A204.1 (cell line): ENCODE measurements around the gene AHRR.

ENCODE experiments used
- FAIRE-seq: peaks from 2 replicates; lab custom pipeline; 2012; peaks lifted over from hg19 to GRCh38; lab: Jason Lieb, UNC

AHRR gene

DNA sequence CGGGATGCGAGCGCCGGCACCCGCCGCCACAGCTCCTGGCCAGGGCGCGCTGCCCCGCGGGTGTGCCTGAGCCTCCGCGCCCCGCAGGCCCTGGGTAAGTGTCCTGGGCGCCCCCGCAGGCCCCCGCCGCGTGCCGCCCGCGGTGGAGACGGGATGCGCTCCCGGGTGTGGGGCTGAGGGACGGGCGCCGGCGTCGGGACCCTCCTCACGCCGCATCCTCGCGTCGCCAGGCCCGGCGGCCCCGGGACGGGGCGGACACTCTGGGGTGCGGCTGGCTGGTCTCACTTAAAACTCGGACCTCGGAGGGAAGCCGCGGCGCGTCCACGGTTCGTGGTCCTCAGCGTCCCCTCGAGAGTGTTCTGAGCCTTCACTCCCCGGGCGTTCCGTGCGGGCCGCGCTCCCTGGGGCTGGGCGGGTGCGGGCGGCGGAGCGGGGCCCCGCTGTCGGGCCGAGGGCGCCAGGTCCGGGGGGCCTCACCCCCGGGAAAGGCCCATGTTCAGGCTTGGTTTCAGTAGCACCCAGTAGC, 275 bp downstream of the AHRR start:
- FAIRE-seq, result no peak

DNA sequence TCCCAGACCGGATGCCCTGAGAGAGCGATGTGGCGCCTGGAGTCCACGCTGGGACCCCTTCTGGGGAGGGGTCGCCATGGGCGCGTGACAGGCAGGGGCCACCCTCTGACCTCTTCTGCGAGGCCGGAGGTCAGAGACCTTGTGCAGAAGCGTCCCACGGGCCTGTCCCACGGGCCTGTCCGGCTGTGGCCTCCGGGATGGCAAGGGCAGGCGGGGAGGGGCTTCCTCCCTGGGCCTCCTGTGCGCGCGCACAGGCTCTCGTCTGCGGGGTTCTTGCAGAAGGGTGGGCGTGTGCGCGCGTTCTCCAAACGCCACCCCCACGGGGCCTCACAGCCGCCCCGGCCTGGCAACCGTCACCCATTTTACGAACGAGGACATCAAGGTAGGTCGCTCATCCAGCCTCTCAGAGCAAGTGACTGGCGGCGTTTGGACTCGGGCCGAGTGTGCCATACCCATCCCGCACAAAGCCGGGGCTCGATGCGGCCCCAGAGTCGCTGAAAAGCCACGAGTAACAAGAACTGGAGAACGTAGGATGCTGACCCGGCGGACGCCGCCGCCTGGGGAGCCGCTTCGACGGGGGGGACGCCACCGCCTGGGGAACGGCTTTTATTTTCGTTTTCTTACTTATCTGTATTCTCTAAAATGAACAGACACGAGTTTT, 897 bp downstream of the AHRR start:
- FAIRE-seq, result no peak

DNA sequence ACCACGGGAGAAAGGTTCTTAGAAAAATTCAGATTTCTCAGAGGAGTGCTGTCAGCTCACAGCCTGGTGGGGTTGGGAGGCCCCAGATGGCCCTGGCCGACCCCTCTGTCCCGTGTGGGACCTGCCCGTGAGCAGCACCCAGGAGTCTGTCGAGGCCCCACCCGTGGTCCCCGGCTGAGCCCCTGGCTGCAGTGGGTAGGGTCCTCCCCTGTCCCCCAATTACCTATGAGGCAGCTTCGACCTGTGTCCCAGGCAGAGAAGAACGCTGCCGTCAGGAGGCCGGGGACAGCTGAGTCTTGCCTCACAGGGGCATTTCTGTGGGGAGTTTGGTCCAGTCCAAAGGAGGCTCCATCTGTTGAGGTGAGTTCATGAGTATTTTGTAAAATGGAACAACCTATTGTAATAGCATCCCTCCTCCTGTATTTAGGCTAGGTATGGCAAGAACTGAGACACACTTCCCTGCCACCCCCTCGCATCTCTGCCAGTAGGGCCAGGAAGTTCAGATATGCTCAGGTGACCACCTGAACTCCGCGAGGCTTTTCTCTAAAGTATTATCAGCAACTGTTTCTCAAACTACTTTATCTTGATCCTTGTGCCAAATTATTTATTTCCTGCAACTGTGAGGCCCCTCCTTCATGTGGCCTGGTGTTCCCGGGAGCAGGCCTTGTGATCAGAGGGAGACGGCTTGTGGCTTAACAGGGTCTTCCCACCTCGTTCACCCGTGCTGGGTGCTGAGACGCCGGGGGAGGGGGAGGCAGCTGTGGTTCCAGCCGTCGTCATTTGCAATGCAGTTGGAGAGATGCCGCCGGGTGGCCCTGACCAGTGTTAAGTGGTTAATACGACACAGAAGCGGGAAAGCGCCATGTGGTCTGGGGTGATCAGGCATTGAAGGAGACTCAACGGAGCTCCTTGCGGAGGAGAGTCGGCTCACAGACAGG, 1.7 kb downstream of the AHRR start:
- FAIRE-seq, result no peak

DNA sequence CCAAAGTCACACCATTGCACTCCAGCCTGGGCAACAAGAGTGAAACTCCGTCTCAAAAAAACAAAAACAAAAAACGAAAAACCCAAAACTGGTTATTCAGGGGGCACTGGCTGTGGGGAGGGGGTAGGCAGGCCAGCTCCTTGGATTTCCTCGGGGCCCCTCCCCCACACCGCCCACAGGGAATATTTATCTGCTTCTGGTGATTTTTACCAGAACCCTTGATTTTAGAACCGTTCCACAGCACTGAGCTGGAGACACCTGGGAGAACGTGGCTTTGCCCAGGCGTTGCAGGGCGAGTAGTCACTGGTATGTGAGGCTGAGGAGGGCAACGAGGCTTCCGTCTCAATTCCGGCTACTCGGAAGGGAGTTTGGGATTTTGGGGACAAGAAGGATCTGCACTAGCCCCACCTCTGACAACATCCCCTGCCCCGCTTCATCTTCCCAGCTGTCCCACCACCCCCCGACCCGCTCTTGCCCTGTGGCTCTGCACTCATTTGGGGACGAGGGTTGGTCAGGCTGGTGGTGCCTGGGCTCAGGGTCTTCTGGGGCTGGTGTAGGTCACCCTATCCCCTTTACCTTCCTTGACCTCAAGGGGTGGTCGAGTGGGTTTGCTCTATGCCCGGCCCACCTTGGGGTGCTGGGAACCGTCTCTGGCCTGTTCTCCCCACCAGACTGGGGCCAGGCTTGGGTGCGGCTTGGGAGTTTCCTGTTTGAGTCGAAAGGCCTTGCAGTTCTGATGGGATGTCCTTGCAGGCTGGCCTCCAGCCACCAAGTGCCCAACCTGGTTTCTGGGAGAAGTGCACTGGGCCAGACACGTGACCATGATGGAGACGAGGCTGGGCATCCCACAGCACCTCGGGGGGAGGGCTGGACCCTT, 3.5 kb downstream of the AHRR start:
- FAIRE-seq, result no peak

DNA sequence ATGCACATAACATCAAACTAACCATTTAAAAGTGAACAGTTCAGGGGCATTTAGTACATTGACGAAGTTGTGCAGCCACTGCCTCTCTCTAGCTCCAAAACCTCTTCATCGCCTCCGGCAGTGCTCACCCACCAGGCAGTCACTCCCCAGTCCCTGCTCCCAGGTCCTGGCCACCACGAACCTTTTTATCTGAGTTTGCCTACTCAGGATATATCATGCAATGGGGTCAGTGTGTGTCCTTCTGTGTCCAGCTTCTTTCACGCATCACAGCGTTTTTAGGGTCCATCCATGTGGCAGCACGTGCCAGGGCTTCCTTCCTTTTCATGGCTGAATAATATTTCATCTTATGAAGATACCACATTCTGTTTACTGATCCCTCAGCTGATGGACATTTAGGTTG, 4.6 kb downstream of the AHRR start:
- FAIRE-seq, result no peak

DNA sequence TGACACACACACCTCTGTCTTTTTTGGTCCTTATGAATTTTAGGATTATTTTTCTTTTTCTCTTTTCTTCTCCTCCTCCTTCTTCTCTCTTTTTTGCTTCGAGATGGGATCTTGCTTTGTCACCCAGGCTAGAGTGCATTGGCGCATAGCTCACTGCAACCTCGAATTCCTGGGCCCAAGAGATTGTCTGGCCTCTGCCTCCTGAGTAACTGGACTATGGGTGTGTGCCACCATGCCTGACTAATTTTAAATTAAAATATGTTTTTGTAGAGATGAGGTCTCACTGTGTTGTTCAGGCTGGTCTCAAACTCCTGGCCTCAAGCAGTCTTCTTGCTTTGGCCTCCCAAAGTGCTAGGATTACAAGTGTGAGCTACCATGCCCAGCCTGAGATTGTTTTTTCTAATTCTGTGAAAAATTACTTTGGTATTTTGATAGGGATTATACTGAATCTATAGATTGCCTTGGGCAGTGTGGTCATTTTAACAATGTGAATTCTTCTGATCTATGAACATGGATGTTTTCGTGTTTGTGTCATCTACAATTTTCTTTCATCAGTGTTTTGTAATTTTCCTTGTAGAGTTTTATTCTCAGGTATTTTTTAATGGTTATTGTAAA, 7.7 kb downstream of the AHRR start:
- no peak for FAIRE-seq

DNA sequence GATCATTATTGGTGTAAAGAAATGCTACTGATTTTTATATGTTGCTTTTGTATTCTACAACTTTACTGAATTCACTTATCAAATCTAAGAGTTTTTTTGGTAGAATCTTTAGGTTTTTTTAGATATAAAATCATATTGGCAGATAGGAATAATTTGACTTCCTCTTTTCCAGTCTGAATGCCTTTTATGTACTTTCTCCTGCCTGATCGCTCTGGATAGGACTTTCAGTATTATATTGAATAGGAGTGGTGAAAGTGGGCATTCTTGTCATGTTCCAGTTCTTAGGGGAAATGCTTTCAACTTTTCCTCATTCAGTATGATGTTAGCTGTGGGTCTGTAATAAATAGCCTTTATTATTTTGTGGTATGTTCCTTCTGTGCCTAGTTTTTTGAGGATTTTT, 8.3 kb downstream of the AHRR start:
- FAIRE-seq, result no peak

DNA sequence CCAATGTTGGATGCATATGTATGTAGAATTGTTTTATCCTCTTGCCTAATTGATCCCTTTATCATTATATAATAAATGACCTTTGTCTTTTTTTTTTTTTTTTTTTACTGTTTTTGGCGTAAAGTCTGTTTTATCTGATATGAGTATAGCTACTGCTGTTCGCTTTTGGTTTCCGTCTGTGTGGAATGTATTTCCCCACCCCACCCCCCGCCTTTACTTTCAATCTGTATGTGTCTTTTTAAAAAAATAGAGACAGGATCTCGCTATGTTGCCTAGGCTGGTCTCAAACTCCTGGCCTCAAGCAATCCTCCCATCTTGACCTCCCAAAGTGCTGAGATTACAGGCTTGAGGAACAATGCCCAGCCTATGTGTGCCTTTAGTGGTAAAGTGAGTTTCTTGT, 11.3 kb downstream of the AHRR start:
- no peak for FAIRE-seq

DNA sequence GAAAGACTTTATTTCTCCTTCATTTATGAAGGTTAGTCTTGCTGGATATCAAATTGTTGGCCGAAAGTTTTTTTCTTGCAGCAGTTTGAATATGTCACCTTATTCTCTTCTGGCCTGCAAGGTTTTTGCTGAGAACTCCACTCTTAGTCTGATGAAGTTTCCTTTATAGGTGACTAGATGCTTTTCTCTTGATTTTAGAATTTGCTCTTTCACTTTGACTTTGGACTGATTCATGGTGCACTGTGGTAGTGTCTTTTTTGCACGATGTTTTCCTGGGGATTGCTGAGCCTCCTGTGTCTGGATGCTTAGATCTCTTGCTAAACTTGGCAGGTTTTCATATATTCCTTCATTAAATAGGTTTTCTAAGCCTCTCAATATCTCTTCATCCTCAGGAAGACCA, 12.4 kb downstream of the AHRR start:
- FAIRE-seq, result no peak

DNA sequence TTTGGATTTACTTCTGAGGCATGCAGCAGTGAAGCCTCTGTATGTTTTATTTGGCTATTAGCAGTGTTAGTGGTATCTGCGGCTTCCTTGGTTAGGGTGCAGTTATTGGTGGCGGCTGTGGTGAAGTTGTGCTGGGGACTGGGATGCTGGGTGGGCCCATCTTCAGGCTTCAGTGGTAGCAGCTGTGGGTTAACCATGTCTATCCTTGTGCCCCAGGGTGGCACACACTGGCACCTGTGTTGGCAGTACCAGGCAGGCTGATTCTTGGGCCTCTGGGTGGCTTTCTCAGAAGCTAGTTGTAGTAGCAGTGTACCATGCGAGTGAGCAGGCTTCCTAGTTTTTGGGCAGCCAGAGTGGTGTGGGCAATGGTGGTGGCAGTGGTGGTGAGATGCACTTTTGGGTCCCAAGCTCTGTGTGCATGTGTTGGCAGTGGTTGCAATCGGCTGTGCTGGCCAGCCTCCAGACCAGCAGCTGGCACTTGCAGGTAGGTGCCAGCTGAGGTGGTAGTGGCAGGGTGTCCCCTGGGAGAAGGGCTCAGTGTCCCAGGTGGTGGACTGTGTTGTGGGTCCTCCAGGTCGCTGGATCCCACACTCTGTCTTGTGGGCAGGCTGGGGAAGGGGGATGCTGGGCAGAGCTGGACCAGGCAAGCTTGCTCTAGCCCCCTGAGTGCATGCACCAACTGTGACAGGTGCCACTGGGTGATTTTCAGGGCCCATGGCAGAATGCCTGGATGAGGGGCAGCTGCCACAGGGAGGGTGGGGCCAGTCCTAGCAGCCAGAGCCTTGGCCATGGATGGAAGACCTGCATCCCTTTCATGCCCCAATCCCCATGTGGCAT, 13.6 kb downstream of the AHRR start:
- FAIRE-seq, result no peak

DNA sequence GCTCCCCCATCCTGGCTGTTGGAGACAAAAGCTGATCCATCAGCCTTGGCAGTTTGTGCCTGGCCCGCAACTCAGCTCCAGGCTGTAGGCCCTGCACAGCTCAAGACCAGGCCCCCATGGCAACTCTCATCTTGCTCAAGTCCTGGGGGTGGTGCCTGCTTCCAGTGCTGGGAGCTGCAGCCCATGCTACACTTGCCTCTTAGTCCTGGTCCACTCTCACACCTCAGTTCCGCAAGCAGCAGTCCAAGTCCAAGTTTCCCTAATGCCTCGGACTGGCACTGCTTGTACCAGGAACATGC, 14.2 kb downstream of the AHRR start:
- FAIRE-seq, result no peak

DNA sequence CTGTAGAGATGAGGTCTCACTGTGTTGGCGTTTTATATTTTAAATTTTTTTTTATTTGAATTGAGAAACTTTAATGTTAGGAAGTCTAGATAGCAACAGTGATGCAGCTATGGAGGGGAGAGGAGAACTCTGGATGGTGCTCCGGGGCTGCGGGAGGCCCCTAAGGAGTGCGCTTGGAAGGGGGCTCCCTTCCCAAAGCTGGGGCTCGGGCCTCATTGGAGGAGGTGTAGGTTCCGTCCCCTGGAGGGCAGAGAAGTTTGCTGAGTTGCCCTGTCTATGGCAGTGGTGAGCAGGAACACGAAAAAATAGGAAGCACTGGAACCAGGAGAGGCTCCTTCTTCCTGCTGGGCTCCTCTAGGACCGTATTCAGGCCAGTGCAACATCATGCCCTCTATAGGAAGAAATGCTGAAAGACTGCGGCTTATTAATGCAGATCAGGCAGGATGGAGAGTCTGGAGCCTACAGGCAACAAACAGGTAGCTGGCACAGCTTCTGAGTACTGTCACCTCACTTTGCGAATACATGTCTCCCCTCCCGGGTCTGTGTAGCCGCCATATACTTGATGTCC, 16.1 kb downstream of the AHRR start:
- FAIRE-seq, result no peak

DNA sequence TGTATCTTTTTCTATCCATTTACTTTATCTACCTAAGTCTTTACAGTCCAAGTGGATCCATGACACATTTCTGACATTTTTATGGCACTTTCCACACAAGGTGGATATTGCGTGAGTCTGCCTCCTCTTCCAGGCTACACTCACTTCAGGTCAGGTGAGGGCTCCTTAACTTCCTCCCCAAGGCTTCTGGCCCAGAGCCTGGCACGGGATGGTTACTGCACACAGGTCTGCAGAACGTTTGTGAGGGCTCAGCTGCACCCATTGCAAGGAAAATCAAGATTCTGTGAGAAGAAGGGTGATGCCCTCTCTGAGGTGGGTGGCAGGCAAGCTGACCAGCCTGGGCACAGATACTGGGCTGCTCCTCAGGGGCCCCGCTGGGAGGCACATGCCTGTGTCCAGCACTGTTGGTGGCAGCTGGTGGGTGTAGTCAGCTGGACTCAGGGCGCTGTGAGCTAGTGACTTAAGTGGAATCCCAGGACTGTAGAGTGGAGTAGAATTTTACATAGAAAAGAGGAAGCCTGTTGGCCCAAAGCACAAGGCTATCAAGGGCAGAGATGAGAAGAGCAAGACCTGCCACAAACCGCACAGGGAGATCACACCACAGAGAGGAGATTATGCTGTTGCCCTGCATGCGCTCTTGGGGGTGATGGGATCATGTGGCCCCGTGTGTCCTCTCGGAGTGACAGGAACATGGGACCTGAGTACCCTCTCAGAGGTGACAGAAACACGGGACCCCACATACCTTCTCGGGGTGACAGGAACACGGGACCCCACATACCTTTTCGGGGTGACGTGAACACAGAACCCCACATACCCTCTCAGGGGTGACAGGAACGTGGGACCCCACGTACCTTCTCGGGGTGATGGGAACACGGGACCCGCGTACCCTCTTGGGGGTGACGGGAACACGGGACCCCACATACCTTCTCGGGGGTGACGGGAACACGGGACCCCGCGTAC, 21.3 kb downstream of the AHRR start:
- FAIRE-seq, result no peak

DNA sequence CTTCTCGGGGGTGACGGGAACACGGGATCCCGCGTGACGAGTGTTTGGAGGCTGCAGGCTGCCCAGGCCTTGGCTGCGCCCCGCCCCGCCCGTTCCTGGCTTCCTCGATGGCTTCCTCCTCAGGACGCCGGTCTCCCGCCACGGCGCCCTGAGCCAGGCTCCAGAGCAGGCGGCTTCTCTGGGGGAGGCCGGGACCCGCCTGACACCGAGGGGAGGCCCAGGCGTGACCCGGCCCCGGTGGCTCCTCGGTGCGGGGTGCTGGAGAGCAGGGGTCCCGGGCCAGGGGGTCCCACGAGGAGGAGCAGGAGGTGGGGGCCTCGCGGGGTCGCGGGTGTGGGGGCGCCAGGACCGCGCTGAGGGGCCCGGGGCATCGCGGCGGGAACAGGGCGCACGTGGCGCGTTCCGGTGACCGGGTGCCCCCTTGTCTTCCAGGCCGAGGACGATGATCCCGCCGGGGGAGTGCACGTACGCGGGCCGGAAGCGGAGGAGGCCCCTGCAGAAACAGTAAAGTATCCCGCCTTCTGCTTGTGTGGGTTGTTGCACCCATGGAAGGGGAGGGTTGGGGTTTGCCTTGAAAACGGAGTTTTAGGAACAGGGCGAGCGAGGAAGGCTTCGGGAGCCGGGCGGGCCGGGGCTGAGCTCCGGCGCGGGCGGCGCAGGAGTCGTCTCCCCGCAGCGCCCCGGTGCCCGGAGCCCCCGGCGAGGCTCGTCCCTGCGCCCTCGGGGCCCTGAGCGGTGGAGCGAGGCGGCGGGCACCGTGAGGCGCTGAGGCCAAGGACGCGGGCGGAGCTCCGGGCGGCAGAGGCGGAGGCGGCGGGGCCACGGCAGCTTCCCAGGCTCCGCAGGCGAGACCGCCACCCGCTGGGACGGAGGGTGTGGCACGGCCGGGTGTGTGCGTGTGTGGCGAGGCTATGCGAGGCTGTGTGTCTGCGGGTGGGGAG, 22.2 kb downstream of the AHRR start:
- FAIRE-seq, result no peak

DNA sequence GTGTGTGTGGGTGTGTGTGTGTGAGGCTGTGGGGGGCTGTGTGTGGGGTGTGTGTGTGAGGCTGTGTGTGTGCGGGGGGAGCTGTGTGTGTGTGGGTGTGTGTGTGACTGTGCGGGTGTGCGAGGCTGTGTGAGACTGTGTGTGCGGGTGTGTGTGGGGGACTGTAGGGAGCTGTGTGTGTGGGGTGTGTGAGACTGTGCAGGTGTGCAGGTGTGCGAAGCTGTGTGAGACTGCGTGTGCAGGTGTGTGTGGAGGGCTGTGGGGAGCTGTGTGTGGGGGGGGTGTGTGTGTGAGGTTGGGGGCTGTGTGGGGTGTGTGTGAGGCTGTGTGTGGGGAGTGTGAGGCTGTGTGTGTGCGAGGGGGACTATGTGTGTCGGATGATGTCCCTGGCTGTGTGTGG, 23.2 kb downstream of the AHRR start:
- FAIRE-seq, result no peak

DNA sequence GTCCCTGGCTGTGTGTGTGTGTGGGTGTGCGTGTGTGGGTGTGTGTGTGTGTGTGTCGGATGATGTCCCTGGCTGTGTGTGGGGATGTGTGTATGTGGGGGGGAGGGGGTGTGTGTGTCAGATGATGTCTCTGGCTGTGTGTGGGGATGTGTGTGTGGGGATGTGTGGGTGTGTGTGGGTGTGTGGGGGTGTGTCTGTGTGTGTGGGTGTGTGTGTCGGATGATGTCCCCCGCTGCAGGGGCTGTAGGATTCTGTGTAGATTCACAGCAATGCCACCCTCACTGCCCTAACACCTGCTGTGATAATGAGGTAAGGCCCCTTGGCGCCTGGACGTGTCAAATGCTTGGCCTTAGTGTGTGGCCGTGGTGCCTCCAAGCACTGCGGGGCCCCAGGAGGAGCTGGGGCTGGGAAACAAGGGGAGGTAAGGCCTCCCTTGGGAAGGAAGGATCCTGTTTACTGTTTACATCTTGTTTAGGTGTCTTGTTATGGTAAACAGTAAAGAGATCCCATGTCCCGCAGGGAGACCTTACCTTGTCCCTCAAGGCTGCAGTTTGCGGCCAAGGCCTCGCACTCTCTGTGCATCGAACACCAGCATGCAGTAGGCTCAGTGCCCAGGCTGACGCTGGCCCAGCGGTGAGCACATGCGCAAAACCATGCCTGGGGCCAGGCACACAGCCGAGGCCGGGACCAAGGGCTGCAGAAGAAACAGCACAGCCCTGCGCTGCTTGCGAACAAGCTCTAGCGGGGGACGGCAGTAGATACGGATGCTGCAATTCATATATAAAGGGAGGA, 24.1 kb downstream of the AHRR start:
- FAIRE-seq, result no peak

DNA sequence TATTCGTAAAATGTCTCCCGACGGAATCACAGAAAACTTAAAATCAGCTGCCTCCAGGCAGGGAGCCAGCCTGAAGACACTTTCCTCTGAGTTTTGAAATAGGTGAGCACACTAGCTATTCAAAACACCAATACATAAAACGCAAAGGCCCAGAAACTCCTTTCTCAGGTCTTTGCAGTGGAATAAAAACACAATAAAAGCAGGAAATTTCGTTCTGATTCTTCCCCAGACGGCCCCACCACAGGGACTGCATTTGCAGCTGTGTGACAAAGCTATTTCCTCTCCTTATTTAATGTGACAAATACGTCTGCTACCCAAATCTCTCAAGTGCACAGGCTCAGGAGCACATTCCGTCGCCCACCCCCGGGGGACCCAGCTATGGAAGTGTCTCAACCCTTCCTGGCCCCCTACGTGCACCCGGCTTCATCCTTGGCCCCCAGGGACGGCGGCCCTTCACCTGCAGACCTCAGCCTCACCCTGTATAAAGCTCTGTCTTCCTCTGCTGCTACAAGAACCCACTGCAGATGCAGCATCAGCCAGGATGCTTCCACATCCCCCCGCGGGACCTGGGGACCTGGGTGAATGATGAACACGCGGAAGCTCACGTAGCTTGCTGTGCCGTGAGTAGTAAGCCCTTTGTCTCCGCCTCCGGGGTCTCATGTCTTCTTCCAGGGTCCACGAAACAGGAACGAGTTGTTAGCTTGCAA, 24.9 kb downstream of the AHRR start:
- FAIRE-seq, result no peak
